HG02840 (cell line): ENCODE results near the gene ANKRD27.
"Not testable (repeated sequence)": the region's sequence is repeated elsewhere in the genome, so short reads cannot be mapped to it uniquely, and the experiment has no call there.

Experiments
- ATAC-seq: cut with Tn5 transposase; IDR thresholded peaks from one replicate; pipeline ENCODE4 v1.9.1; 2021; ENCODE audit warnings: mild to moderate bottlenecking, moderate library complexity, moderate number of reproducible peaks; ENCODE audit not compliant: unreplicated experiment, low FRiP score

ANKRD27 gene

DNA sequence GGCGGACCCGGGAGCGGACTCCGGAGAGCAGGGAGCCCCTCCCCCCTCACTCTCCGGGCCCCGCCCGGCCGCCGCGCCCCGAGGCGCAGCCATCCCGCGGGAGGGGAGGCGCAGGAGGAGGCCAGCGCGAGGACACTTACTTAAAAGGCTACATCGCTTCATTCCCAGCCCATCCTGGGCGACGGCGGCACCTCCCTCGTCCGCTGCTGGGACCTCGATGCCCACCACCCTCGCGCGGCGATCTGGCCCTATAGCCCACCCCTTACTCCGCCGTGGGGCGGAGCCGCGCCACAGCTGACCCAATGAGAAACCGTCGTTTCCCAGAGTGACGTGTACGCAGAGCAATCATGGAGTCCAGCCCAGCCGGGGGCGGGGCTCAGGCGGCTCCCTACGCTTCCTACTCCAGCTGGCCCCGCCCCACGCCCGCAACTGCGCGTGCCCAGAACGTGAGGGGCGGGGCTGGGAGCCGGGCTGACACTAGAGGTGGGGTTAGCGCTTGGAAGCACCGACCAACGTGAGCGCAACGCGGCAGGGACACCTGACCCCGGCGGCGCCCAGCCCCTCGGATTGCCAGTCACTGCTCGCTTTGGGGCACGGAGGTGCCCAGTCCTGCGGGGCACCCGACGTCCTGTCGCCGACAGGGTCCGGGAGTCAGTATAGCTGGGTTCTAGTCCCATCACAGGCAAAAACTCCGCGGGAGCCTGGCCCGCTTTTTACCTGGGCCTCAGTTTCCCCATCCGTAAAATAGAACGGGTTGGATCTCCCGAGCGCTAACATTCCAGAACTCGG is at the start of gene ANKRD27:
Gene ANKRD27, minus strand, starts transcription at position 250 of the 789 bp plus-strand sequence. CDS start 16,165 bp downstream, outside the sequence.
- peak; percentile 95 for ATAC-seq

DNA sequence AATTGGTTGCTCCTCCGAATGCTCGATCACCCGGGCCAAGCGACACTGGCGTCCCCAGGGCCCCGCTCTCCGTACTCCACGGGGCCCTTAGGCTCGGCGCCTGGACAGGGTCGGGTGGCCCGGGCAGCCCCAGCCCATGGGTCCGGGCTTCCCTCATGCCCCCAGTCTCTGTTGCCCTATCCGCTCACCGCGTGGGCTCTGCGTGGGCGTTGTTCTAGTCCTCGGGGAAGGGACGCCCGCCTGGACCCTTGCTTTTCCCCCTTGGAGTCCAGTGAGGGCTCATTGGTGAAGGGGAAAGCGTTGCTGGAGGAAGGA is 45.9 kb upstream of the ANKRD27 start:
- no peak for ATAC-seq

DNA sequence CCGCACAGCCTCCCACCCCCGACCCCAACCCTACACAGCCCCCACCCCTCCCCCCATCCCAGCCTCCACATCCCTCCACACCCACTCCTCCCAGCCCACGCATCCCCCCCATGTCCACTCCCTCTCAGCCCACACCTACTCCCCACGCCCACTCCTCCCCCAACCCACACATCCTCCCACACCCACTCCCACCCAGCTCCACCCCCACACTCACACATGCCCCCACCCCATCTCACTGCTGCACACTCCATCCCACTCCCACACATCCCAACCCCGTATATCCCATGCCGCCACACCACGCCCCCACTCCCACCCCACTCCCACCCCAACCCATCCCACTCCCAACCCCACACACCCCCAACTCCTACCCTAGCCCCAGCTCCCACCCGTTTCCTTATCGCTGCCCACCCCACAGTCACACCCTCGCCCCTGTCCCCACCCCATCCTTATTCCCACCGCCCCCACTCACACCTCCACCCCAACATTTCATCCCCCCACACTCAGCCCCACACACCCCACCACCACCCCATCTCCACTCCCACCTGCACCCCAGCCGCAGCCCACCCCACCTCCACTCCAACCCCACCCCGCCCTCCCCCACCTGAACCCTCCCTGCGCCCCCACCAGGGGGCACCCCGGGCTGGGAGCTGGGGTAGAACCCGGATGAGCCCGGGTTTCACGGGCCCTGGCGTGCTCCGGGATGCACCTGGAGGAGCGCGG is 45.4 kb upstream of the ANKRD27 start:
- ATAC-seq = no peak

DNA sequence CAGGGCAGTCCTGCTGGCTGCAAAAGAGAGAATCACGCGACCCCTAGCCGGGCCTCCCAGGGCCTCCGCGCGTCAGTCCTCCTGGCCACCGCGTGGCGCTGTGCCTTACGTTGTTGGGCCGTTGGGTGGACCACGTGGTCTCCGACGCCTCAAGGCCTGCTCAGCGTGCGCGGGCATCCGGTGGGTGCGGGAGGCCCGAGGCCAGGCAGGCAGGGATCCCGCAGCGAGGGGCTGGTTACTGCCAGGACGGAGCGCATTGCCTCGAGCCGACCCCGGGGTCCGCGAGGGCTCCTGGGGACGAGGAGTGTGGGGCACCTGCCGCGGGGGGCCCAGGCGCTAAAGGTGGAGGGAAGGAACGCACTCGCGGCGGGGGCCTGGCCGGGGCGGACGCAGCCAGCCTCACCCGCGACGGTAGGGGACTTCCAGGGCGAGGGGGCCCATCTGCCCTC is 44.7 kb upstream of the ANKRD27 start, which contains the start of gene TDRD12:
Gene TDRD12, plus strand, starts transcription at position 157 of the 449 bp plus-strand sequence. CDS start 306 bp downstream, outside the sequence.
- ATAC-seq = no peak

DNA sequence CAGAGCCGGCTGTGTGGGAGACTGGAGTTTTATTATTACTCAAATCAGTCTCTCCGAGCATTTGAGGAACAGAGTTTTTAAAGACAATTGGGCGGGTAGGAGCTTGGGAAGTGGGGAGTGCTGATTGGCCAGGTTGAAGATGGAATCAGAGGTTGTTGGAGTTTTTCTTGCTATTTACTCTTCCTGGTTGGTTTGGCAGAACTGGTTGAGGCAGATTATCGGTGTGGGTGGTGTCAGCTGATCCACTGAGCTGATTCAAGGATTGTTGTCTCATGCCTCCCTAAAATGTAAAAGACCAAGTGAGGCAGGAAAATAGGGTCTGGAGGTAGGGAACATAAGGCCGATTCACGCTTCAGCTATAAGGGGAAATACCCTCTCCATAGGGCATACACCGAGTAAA is 43.3 kb upstream of the ANKRD27 start:
- ATAC-seq = no peak

DNA sequence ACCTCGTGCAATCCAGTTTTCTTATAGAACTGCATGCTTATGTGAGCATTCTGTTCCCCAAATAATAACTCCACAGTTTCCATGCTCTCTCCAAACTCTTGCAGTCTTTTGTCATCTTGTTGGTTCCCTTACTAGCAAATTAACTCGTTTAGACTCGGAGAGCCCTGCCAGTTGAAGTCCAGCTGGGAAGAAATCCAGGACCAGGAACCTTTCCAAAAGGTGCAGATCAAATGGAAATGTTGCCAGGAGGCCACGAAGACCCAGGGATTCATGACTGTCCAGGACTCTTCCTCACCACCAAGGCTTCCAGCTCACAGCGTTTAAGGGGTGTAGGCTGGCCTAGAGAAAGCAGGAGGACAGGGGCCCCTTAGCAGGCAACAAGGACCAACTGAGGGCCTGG is 42.5 kb upstream of the ANKRD27 start:
- ATAC-seq = no peak

DNA sequence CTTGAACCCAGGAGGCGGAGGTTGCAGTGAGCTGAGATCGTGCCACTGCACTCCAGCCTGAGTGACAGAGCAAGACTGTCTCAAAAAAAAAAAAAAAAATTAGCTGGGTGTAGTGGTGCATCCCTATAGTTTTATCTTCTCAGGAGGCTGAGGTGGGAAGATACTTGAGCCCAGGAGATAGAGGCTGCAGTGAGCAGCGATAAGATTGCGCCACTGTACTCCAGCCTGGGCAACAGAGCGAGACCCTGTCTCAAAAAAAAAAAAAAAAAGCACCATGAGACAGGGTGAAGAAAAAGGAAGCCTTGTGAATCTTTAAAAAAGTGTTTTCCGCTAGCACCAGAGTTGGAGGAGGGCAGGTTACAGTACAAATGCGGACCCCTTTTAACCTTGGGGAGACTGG is 41.2 kb upstream of the ANKRD27 start:
- not testable (repeated sequence) for ATAC-seq

DNA sequence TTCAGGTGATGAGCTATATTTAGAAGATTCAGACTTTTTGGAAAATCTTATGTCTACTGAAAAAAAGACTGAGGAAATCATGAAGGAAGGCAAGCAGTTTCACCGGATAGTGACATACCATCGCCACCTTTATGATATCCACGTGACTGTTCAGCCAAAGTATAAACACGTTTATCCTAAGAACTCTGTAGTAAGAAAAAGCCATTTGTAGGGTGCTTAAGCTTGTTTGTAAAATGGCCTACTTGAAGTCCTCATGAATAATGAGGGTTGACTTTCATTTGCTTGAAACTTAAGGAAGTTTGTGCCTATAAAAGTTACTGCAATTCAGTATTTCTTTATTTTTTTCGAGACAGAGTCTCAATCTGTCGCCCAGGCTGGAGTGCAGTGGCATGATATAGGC is 36.8 kb upstream of the ANKRD27 start:
- ATAC-seq = no peak

DNA sequence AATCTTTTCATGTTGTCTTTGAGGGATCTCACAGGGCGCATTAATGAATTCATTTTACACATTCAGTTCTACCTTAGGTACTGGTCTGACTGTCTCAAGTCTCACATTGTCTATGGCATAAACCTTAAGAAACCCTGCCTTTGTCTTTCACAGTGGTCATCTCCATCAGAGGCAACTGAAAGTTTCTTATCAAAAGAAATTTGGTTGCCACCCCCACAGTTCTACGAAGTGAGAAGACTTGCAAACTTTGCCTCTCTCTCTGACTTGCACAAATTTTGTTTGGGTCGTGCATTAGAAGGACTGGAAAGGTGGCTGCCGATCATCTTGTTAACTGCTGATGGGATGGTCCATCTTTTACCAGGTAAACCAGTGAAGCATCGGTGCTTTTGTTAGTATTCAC is 34.1 kb upstream of the ANKRD27 start:
- ATAC-seq = no peak

DNA sequence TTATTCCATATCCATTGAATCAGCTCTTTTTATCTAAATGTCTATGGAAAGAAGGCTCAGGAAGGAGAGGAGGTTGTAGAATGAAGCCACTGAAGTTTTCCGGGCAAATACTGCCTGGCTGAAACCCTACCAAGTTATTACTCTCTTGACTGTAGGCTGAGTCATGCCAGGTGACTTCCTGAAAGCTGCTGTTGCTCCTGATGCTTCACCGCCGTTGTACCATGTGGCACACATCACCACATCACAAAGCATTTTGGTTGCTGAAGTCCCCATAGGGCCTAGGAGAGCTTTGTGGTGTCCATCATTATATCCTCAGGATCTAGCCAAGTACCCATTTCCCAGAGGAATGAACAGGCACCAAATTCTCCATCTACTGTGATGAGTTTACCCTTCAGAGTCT is 33.5 kb upstream of the ANKRD27 start:
- ATAC-seq = no peak

DNA sequence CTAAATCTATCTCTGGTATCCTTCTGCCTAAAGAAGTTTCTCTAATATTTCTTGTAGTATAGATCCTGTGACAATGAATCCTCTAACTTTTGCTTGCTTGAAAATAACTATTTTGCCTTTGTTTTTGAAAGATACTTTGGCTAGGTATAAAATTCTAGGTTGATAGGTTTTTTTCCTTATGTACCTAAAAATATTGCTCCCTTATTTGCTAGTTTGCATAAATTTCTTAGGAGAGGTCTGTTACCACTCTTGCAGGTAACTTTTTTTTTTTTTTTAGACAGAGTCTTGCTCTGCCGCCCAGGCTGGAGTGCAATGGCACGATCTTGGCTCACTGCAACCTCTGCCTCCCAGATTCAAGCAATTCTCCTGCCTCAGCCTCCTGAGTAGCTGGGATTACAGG is 29.0 kb upstream of the ANKRD27 start:
- ATAC-seq = not testable (repeated sequence)

DNA sequence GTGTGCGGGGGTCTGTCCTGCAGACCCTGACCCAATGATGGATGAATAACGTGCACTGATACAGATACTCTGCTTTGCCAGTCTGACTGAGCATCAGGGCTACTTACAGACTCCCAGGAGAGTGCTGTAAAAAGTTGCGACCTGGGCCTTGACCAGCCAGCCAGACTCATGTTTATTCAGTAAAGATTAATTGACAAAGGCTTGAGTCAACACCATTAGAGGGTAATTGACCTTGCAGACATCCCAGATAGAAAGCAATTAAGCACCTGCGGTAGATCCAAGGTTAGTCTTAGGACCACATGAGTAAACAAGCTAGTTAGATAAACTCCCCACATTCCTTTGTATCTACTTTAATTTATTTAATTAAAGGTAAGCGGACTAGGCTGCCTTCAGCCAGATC is 27.0 kb upstream of the ANKRD27 start:
- no peak for ATAC-seq

DNA sequence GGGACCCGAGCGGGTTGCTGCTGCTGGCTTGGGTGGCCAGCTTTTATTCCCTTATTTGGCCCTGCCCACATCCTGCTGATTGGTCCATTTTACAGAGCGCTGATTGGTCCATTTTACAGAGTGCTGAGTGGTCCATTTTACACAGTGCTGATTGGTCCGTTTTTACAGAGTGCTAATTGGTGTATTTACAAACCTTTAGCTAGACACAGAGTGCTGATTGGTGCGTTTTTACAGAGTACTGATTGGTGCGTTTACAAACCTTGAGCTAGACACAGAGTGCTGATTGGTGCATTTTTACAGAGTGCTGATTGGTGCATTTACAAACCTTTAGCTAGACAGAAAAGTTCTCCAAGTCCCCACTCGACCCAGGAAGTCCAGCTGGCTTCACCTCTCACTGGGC is 25.1 kb upstream of the ANKRD27 start:
- ATAC-seq = not testable (repeated sequence)

DNA sequence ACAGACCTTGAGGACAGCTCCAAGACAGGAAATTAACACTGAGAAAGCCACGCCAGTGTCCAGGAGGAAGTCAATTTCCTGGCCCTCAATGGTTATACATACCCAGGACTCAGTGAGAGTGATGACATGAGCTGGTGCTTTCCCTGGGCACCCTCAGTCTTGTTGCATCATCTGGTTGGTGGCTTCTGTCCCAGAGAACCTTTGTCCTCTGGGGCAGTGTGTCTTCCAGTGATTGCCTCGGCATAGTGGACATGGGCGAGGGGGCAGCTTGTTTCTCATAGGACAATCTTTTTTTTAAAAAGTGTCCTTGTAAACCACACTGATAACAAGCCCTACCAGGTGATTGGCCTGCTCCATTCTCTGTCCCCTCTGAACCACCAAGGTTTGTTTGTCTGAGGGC is 21.8 kb upstream of the ANKRD27 start:
- ATAC-seq = not testable (repeated sequence)

DNA sequence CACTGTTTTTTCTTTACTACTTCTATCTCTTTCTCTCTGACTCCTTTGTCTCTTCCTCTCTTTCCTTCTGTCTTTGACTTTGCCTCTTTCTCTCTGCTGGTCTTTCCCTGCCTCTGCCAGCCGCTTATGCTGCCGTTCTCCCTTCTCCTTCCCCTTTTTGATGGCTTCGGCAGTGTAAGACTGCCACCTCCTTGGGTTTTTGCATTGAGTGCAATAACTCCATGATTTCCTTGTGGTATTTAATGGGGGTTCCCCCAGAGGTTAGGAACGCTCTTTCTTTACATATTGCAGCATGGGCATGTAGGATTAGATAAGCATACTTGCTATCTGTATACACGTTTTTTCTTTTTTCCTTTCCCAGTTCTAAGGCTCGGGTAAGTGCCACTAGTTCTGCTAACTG is 20.5 kb upstream of the ANKRD27 start:
- ATAC-seq = not testable (repeated sequence)

DNA sequence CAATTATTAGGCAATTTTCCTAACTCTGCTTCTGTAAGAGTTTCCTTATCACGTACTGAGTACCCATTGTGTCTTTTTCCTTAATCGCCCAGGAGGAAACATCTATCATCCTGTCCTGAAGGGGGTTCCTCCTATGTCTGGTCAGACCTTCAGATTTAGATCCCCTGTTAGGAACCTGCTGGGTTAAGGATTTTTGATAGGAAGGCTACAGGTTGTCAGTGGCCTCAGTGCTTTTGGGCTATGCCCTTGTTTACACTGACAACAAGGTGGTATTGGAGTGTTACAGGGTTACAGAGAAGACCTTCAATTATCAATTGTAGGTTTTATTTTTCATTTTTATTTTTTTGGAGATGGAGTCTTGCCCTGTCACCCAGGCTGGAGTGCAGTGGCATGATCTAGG is 19.9 kb upstream of the ANKRD27 start:
- ATAC-seq = not testable (repeated sequence)

DNA sequence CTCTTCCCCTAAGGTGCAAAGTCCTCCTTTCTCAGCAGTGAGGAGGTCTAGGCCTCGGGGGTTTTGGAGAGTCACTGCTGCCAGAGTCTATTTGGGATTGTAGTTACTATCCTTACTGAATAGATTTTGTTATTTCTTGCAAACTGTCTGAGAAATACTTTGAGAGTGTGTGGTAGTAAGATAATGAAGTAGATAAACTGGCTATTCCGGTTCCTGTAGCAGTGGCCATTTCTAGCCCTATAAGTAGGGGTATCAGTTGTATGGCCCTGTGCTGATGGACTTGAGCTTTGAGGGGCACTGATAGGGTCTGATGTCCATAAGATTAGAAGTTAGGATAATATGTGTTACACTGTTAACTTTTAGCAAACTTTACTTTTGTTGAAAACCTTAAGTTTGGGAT is 19.3 kb upstream of the ANKRD27 start:
- not testable (repeated sequence) for ATAC-seq

DNA sequence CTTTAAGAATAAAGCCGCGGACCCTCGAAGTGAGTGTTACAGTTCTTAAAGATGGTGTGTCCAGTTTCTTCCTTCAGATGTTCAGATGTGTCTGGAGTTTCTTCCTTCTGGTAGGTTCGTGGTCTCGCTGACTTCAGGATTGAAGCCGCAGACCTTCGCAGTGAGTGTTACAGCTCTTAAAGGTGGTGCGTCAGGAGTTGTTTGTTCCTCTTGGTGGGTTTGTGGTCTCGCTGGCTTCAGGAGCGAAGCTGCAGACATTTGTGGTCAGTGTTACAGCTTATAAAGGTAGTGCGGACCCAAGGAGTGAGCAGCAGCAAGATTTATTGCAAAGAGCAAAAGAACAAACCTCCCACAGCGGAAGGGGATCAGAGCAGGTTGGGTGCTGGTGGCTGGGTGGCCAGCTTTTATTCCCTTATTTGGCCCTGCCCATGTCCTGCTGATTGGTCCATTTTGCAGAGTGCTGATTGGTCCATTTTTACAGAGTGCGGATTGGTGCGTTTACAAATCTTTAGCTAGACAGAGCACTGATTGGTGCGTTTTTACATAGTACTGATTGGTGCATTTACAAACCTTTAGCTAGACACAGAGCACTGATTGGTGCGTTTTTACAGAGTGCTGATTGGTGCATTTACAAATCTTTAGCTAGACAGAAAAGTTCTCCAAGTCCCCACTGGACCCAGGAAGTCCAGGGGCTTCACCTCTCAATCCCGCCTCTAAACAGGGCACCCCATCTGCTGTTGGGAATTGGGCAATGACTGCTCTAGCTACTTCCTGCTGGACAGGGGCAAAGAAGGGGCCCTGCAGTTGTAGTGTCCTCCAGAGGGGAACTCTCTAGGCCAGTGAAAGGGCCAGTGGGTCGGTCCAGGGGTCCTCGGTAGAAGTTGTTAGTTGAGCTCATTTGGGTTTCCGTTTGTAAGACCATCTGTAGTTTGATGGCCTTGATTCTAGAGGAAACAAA is 18.4 kb upstream of the ANKRD27 start:
- ATAC-seq = not testable (repeated sequence)

DNA sequence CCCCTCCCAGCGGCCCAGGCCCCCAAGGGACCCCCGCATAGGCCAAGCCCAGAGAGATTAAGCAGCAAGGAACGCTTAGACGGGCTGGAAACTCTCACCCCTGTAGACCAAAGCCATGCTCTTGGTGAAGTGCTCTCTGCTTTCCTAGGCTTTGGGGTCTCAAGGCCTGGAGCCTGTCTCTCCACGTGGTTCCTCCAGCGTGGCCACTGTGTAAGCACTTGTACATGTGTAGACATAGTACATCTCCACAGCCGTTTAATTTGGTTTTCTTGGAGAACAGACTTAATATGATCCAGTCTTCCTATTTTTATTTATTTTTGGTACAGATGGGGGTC is 17.7 kb upstream of the ANKRD27 start:
- ATAC-seq = no peak

DNA sequence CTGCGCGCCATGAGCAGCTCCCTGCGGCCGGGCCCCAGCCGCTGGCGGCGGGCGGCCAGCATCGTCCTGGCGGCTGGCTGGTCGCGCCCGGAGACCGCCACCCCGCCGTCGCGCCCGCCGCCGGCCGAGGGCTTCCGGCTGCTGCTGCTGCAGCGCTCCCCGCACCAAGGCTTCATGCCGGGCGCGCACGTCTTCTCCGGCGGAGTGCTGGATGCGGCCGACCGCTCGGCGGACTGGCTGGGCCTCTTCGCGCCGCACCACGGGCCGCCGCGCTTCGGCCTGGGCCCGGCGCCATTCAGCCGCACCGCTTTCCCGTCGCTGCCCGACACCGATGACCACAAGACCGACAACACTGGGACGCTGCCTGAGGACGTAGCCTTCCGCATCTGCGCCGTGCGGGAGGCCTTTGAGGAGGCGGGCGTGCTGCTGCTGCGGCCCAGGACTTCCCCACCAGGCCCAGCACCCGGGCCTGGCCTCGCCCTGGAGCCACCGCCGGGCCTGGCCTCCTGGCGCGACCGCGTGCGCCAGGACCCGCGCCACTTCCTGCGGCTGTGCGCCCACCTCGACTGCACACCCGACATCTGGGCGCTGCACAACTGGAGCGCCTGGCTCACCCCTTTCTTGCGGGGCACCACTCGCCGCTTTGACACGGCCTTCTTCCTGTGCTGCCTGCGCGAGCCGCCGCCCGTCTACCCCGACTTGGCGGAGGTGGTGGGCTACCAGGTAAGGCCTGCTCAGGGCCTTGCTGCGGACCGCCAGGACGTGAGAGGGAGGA is 17.2 kb upstream of the ANKRD27 start:
- ATAC-seq = peak; percentile 56
